AG04449 (cell line): Measurements from ENCODE around the gene KCNK3.

Experiments
- CTCF ChIA-PET: fragments of 350-600 bp; formaldehyde crosslinking; extraction: SDS; loops from one replicate; lab custom pipeline; 2021; ENCODE audit warnings: antibody characterized with exemption; lab: Yijun Ruan, JAX
- POLR2A ChIA-PET: fragments of 400-600, 350-600 bp; formaldehyde crosslinking; extraction: SDS; loops from one replicate; lab custom pipeline; 2020; ENCODE audit warnings: antibody characterized with exemption, inconsistent platforms; lab: Yijun Ruan, JAX
- DNase-seq: peaks from one replicate; pipeline ENCODE4 v3.0.0-alpha.2; 2010; ENCODE audit warnings: low read depth, low spot score
- H3K4me3 ChIP-seq: 2 replicates; pipeline ENCODE4 v1.5.1; 2011; ENCODE audit warnings: low read depth, mild to moderate bottlenecking, control low read depth, low read length
- TF ChIP-seq, protein P1 (sequence below): IDR thresholded peaks from one replicate; pipeline ENCODE4 v1.5.1; 2011; ENCODE audit warnings: mild to moderate bottlenecking, moderate library complexity, low read length, control low read depth, inconsistent platforms; ENCODE audit not compliant: insufficient read depth; ENCODE audit errors: missing control alignments

KCNK3 gene

DNA sequence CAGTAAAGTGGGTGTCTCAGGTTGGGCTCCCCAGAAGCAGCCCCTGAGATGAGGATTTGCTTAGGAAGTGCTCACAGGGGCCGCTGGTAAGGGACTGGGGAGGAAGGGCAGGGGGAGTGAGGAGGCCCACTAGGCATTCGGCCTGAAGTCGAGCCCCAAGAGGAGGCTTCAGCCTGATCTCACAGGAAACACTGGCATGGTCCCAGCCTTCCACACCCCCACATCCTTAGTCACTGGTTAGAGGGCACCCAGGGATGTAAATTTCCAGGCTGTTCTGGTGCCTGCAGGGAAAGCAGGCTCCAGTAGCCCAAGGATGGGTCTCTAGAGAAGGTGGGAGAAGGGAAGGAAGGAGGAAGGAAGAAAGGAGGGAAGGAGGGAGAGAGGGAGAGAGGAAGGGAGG is 22.4 kb upstream of the KCNK3 start:
- no peak overlapping the region for H3K4me3 ChIP-seq
- TF ChIP-seq, protein P1, sequence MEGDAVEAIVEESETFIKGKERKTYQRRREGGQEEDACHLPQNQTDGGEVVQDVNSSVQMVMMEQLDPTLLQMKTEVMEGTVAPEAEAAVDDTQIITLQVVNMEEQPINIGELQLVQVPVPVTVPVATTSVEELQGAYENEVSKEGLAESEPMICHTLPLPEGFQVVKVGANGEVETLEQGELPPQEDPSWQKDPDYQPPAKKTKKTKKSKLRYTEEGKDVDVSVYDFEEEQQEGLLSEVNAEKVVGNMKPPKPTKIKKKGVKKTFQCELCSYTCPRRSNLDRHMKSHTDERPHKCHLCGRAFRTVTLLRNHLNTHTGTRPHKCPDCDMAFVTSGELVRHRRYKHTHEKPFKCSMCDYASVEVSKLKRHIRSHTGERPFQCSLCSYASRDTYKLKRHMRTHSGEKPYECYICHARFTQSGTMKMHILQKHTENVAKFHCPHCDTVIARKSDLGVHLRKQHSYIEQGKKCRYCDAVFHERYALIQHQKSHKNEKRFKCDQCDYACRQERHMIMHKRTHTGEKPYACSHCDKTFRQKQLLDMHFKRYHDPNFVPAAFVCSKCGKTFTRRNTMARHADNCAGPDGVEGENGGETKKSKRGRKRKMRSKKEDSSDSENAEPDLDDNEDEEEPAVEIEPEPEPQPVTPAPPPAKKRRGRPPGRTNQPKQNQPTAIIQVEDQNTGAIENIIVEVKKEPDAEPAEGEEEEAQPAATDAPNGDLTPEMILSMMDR, result no peak
- DNase-seq, result no peak
- CTCF ChIA-PET, result no interaction called here
- POLR2A ChIA-PET, result no interaction called here

DNA sequence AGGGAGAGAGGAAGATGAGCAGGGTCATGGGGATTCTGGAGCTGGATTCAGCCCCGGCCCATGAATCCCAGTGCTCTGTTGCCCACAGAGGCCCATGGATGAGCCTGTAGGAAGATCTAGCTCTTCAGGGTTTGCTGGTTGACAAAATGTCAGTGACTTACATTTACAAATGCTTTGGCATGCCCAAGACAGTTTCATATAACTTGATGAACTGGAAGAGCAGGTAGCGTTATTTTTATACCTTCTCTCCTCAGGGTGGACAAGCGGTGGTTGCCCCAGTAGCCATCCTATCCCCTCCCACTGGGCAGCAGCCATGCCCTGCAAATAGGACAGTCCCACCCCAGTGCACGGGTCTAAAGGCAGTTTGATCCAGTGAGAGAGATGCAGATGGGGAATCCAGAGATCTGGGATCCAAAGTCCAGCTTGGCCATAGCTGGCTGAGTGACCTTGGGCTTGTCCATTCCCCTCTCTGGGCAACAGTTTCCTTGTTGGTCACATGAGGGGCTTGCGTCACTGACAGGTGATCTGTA is 21.5 kb upstream of the KCNK3 start:
- no peak overlapping the region for H3K4me3 ChIP-seq
- CTCF ChIA-PET, result interaction anchor here (0.8 kb wide), 1 partner anchor 75 kb away, joined by 3 read pairs; no protein-coding TSS in a partner anchor
- TF ChIP-seq, protein P1, result no peak
- no peak for DNase-seq
- POLR2A ChIA-PET, result no interaction called here

DNA sequence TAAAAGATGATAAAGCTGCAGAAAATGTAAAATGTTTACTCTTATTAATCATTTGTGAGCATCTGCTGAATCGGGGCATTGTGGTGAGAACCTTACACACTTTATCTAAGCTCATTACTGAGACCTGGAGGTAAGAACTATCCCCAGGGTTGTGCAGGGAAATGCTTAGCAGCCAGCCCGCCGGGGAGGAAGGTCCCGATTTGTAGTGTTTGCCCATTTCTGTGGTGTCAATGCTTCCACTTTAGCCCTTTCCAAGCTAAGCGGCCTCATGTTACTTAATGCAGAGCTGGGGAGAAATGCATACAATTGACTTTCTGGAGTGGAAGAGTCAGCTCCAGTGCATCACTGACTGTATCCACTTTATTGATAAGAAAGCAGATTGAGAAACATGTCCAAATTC is 20.8 kb upstream of the KCNK3 start:
- ChIA-PET CTCF (interaction anchor here (0.8 to 1.2 kb wide), 2 partner anchors 67 to 75 kb away, joined by 3 read pairs; no protein-coding TSS in a partner anchor), POLR2A (no interaction called here)
- TF ChIP-seq, protein P1, result no peak
- H3K4me3 ChIP-seq, result no peak overlapping the region
- DNase-seq, result no peak

DNA sequence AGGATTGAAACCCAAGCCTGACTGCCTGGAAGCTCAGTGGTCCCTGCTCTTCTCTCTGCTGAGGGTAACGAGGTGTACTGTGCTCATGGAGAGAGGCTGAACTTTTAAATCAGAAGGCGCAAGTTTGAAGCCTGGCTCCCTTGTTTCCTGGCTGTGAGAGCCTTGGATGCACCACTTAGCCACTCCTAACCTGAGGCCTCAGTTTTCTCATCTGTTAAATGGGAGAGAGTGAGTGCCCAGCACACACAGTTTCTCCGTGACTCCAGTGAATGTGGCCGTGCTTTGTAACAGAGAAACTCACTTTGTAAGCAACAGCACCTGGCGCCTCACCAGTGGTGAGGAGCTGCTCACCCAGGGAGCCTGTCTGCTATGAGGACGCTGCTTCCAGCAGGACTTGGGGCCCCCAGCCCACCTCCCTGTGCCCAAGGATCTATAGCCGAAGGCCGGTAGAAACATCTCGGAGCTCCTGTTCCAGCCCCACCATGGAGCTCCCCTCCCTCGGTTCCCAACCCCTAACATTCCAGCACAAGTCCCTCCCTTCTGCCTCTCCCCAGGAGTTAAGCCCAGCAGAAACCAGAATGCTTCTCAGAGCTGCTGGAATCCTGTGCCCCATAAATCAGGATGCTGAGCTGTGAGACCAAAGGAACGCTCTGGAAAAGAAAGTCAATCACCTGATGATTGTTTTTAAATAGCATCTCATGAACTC is 20.3 kb upstream of the KCNK3 start:
- ChIA-PET CTCF (interaction anchor here (1.2 kb wide), 1 partner anchor 67 kb away, joined by 3 read pairs; no protein-coding TSS in a partner anchor), POLR2A (no interaction called here)

DNA sequence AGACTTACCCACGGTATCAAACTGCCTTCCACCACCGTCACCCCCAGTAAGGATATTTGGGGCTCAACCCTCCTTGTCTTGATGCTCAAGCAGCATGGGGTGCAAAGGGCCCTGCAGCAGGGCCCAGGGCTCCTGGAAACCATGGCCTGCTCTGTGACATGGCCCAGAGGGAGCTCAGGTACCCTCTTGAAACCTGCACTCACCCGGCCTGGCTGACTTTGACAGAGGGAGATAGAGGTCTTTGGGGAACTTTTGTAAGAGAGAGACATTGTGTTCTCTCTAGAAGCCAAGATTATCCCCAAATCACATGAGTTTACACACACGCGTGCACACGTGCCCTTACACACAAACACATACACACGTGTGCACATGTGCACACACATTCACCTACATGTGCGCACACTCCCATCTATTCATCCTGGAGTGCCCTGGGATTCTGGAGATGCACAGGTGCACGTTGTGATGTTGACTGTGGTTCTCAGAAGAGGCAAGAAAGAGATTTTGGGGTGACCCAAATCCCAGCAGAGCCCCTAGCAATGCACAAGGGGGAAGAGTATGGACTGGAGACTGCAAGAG is 19.6 kb upstream of the KCNK3 start:
- no peak overlapping the region for H3K4me3 ChIP-seq
- POLR2A ChIA-PET, result no interaction called here
- CTCF ChIA-PET, result interaction anchor here (1.2 kb wide), 1 partner anchor 68 kb away, joined by 3 read pairs; no protein-coding TSS in a partner anchor
- TF ChIP-seq, protein P1, result no peak
- DNase-seq, result no peak

More for the DNA sequence above, 20.3 kb upstream of the KCNK3 start:
- DNase-seq, result no peak
- TF ChIP-seq, protein P1, result no peak
- no peak overlapping the region for H3K4me3 ChIP-seq
